ENCODE measurements around the gene OTULINL.

DNA sequence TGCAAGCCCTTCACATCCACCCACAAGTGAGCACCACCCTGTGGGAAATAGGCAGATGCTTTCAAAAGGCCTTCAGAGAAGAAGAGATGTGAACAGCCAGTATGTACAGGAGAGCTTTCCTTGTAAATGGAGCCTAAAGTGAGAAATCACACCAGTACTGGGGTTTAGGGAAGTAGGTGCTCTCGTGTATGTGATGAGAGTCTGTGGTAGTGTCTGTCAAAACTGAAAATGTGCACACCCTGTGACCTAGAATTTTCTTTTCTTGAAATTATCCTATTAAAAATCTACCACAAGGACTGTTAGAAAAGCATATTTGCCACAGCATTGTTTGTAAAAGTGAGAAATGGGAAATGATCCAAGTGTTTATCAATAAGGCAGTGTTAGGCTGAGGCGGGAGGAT, 16.6 kb downstream of the OTULINL start:
- TF ChIP-seq ATF1 (CRISPR knock-in tag; IDR thresholded peaks at IDR 0.05) (no peak), ZNF317 (CRISPR knock-in tag; IDR thresholded peaks at IDR 0.05; ENCODE audit: borderline replicate concordance, low read depth) (no peak), SP1 (CRISPR knock-in tag; conservative IDR thresholded peaks at IDR 0.05) (no peak), ZNF423 (CRISPR knock-in tag; IDR thresholded peaks at IDR 0.05) (no peak), NR2C2 (CRISPR knock-in tag; IDR thresholded peaks at IDR 0.05) (no peak)
- TF ChIP-seq, protein P1, sequence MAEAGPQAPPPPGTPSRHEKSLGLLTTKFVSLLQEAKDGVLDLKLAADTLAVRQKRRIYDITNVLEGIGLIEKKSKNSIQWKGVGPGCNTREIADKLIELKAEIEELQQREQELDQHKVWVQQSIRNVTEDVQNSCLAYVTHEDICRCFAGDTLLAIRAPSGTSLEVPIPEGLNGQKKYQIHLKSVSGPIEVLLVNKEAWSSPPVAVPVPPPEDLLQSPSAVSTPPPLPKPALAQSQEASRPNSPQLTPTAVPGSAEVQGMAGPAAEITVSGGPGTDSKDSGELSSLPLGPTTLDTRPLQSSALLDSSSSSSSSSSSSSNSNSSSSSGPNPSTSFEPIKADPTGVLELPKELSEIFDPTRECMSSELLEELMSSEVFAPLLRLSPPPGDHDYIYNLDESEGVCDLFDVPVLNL (CRISPR knock-in tag; IDR thresholded peaks at IDR 0.05; ENCODE audit: borderline replicate concordance, low read depth) = no peak
- TF ChIP-seq, protein P2, sequence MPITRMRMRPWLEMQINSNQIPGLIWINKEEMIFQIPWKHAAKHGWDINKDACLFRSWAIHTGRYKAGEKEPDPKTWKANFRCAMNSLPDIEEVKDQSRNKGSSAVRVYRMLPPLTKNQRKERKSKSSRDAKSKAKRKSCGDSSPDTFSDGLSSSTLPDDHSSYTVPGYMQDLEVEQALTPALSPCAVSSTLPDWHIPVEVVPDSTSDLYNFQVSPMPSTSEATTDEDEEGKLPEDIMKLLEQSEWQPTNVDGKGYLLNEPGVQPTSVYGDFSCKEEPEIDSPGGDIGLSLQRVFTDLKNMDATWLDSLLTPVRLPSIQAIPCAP (CRISPR knock-in tag; IDR thresholded peaks at IDR 0.05) = no peak
- TF ChIP-seq, protein P3, sequence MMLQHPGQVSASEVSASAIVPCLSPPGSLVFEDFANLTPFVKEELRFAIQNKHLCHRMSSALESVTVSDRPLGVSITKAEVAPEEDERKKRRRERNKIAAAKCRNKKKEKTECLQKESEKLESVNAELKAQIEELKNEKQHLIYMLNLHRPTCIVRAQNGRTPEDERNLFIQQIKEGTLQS (CRISPR knock-in tag; conservative IDR thresholded peaks at IDR 0.05) = no peak
- TF ChIP-seq, protein P4, sequence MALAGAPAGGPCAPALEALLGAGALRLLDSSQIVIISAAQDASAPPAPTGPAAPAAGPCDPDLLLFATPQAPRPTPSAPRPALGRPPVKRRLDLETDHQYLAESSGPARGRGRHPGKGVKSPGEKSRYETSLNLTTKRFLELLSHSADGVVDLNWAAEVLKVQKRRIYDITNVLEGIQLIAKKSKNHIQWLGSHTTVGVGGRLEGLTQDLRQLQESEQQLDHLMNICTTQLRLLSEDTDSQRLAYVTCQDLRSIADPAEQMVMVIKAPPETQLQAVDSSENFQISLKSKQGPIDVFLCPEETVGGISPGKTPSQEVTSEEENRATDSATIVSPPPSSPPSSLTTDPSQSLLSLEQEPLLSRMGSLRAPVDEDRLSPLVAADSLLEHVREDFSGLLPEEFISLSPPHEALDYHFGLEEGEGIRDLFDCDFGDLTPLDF (CRISPR knock-in tag; IDR thresholded peaks at IDR 0.05) = no peak
- TF ChIP-seq, protein P5, sequence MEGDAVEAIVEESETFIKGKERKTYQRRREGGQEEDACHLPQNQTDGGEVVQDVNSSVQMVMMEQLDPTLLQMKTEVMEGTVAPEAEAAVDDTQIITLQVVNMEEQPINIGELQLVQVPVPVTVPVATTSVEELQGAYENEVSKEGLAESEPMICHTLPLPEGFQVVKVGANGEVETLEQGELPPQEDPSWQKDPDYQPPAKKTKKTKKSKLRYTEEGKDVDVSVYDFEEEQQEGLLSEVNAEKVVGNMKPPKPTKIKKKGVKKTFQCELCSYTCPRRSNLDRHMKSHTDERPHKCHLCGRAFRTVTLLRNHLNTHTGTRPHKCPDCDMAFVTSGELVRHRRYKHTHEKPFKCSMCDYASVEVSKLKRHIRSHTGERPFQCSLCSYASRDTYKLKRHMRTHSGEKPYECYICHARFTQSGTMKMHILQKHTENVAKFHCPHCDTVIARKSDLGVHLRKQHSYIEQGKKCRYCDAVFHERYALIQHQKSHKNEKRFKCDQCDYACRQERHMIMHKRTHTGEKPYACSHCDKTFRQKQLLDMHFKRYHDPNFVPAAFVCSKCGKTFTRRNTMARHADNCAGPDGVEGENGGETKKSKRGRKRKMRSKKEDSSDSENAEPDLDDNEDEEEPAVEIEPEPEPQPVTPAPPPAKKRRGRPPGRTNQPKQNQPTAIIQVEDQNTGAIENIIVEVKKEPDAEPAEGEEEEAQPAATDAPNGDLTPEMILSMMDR (IDR thresholded peaks at IDR 0.05) = no peak
- TF ChIP-seq, protein P6, sequence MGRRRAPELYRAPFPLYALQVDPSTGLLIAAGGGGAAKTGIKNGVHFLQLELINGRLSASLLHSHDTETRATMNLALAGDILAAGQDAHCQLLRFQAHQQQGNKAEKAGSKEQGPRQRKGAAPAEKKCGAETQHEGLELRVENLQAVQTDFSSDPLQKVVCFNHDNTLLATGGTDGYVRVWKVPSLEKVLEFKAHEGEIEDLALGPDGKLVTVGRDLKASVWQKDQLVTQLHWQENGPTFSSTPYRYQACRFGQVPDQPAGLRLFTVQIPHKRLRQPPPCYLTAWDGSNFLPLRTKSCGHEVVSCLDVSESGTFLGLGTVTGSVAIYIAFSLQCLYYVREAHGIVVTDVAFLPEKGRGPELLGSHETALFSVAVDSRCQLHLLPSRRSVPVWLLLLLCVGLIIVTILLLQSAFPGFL (CRISPR knock-in tag; IDR thresholded peaks at IDR 0.05; ENCODE audit: borderline replicate concordance) = no peak
- TF ChIP-seq, protein P7, sequence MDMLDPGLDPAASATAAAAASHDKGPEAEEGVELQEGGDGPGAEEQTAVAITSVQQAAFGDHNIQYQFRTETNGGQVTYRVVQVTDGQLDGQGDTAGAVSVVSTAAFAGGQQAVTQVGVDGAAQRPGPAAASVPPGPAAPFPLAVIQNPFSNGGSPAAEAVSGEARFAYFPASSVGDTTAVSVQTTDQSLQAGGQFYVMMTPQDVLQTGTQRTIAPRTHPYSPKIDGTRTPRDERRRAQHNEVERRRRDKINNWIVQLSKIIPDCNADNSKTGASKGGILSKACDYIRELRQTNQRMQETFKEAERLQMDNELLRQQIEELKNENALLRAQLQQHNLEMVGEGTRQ (CRISPR knock-in tag; IDR thresholded peaks at IDR 0.05) = no peak

All from WTC11 (cell line).